GM18868 (cell line): ENCODE measurements around the gene KCNIP4.

Experiments used
- ATAC-seq: cut with Tn5 transposase; IDR thresholded peaks from one replicate; pipeline ENCODE4 v1.9.1; 2021; ENCODE audit warnings: mild to moderate bottlenecking, moderate library complexity; ENCODE audit not compliant: unreplicated experiment

Gene KCNIP4

GRCh38 chr4:21209860-21210259 lies 738.7 kb downstream of the KCNIP4 start:
- ATAC-seq, result no peak

GRCh38 chr4:21205821-21206531 lies 742.6 kb downstream of the KCNIP4 start:
- no peak for ATAC-seq

- ATAC-seq, result no peak
Observed at GRCh38 chr4:21203416-21203815, 745.2 kb downstream of the KCNIP4 start.

GRCh38 chr4:21202959-21203358 lies 745.6 kb downstream of the KCNIP4 start:
- no peak for ATAC-seq

GRCh38 chr4:21198683-21199082 lies 749.9 kb downstream of the KCNIP4 start:
- no peak for ATAC-seq

GRCh38 chr4:21195682-21196081 lies 752.9 kb downstream of the KCNIP4 start:
- ATAC-seq, result no peak

GRCh38 chr4:21192367-21192766 lies 756.2 kb downstream of the KCNIP4 start:
- no peak for ATAC-seq

- no peak for ATAC-seq
Observed at GRCh38 chr4:21191317-21191716, 757.3 kb downstream of the KCNIP4 start.

GRCh38 chr4:21184788-21185187 lies 763.8 kb downstream of the KCNIP4 start:
- ATAC-seq, result no peak

- no peak for ATAC-seq
Observed at GRCh38 chr4:21181716-21182115, 766.9 kb downstream of the KCNIP4 start.

GRCh38 chr4:21177871-21178270 lies 770.7 kb downstream of the KCNIP4 start:
- ATAC-seq, result no peak

GRCh38 chr4:21177092-21177491 lies 771.5 kb downstream of the KCNIP4 start:
- no peak for ATAC-seq

- no peak for ATAC-seq
Observed at GRCh38 chr4:21167711-21168110, 780.9 kb downstream of the KCNIP4 start.

- ATAC-seq, result no peak
Observed at GRCh38 chr4:21155367-21155766, 793.2 kb downstream of the KCNIP4 start.

GRCh38 chr4:21139327-21139726 lies 809.2 kb downstream of the KCNIP4 start:
- no peak for ATAC-seq

- ATAC-seq, result no peak
Observed at GRCh38 chr4:21136051-21136630, 812.4 kb downstream of the KCNIP4 start.

GRCh38 chr4:21134994-21135393 lies 813.6 kb downstream of the KCNIP4 start:
- no peak for ATAC-seq

- ATAC-seq, result no peak
Observed at GRCh38 chr4:21130606-21131005, 818.0 kb downstream of the KCNIP4 start.

- no peak for ATAC-seq
Observed at GRCh38 chr4:21126014-21126512, 822.5 kb downstream of the KCNIP4 start.

GRCh38 chr4:21118301-21118700 lies 830.3 kb downstream of the KCNIP4 start:
- no peak for ATAC-seq

- ATAC-seq, result no peak
Observed at GRCh38 chr4:21117541-21118180, 830.9 kb downstream of the KCNIP4 start.
